ENCODE data around the gene FARP2. TPM values are rescaled to one million over a fixed set of nuclear protein-coding genes. Genes with fewer than 3 reads are reported as not detected.

The FARP2 gene
- total and polyA plus RNA-seq, 2 of the 4 experiments (the other 2 are of a cell fraction), result 17.1 to 30.8 TPM

DNA sequence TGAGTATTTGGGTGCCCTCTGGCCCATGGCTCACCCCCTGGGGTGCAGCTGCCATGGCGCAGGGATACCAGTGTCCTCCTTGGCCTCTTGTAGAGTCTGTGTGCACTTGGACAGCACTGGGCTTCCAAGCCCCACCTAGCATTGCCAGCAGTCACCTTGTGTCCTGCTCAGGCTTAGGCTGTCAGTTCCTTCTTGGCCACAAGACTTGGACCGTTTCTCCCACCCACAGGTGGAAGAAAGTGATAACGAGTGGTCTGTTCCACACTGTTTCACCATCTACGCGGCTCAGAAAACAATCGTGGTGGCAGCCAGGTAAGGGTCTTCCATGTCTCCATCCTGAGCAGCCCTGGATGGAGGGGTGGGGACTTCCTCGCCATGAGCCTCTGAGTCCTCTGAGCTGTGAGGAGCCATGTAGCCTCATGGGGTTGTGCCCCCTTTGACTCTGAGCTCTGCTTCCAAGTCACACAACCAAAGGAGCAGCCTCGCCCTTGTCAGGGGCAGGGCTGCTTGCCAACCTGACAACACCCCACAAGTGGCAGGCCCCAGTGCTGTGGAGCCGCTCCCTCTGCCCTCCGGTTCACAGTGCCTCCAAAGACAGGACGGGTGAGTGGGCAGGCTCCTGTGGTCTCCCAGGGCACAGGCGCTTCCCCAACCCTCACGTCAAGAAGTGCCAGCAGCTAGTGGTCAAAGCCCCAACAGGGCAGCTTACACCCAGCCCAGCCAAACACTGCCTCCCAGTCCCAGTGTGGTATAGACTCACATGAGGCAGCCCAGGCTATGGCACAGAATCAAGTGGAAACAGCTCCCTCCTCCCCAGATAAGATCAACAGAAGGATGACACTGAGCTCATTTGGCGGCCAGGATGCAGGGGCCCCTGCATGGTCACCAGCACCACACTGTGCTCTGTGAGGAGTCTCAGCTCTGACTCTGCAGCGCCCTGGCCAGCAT lies 133.9 kb downstream of the FARP2 start:
- H3K23ac ChIP-seq (ENCODE audit: low read depth, low read length), result no peak overlapping the region
- no peak overlapping the region for H3K4ac ChIP-seq (ENCODE audit: low read depth, low read length)
- no peak overlapping the region for H4K8ac ChIP-seq (ENCODE audit: low read depth in 2 of 2, low read length in 2 of 2)
- in situ Hi-C loops (cut with MboI; ENCODE audit: low sequenced_read_pairs) (no loop called here), intact Hi-C loops (cut with micrococcal nuclease) (no loop called here), dilution Hi-C loops (cut with HindIII; ENCODE audit: low sequenced_read_pairs, unreplicated experiment) (no loop called here)
- H2AK9ac ChIP-seq (replicated peaks; ENCODE audit: low read depth, low read length, poor library complexity), result peak overlapping the region; percentile 81
- WGBS, 2 experiments (ENCODE audit: extremely low coverage in 2 of 2, insufficient read length in 1 of 2), result 70% methylated on average over 2 of the region's 15 CpGs; no CpG with 5 or more reads in 1 of the 2 experiments
- no peak overlapping the region for H3K9ac ChIP-seq (ENCODE audit: low read depth, low read length)
- H2BK120ac ChIP-seq (ENCODE audit: low read depth, low read length), result no peak overlapping the region
- peaks cover 16% of the 10 kb centered on the region; the same call in 1 of the 2 replicates for H3K9me1 ChIP-seq (ENCODE audit: insufficient read depth, low read length)
- no TSS peak for BruUV-seq (replicated peaks)
- ATAC-seq (ENCODE audit: low read depth) (peak; percentile 30), DNase-seq (peak; percentile 16)
- peaks cover 19% of the 10 kb centered on the region for H3K36me3 ChIP-seq (ENCODE audit: control insufficient read depth, insufficient read depth, low read length)
- CTCF ChIA-PET, result no interaction called here
- H2BK15ac ChIP-seq (ENCODE audit: low read depth, low read length), result no peak overlapping the region
- no peak overlapping the region for H4K91ac ChIP-seq (ENCODE audit: insufficient read depth, low read depth, low read length)
- TF ChIP-seq MXI1 (IDR thresholded peaks at IDR 0.05; ENCODE audit: borderline replicate concordance, low read depth, low read length), result no peak
- TF ChIP-seq, protein P1, sequence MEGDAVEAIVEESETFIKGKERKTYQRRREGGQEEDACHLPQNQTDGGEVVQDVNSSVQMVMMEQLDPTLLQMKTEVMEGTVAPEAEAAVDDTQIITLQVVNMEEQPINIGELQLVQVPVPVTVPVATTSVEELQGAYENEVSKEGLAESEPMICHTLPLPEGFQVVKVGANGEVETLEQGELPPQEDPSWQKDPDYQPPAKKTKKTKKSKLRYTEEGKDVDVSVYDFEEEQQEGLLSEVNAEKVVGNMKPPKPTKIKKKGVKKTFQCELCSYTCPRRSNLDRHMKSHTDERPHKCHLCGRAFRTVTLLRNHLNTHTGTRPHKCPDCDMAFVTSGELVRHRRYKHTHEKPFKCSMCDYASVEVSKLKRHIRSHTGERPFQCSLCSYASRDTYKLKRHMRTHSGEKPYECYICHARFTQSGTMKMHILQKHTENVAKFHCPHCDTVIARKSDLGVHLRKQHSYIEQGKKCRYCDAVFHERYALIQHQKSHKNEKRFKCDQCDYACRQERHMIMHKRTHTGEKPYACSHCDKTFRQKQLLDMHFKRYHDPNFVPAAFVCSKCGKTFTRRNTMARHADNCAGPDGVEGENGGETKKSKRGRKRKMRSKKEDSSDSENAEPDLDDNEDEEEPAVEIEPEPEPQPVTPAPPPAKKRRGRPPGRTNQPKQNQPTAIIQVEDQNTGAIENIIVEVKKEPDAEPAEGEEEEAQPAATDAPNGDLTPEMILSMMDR (conservative IDR thresholded peaks at IDR 0.05; ENCODE audit: low read depth, low read length), result no peak
- TF ChIP-seq, protein P2, sequence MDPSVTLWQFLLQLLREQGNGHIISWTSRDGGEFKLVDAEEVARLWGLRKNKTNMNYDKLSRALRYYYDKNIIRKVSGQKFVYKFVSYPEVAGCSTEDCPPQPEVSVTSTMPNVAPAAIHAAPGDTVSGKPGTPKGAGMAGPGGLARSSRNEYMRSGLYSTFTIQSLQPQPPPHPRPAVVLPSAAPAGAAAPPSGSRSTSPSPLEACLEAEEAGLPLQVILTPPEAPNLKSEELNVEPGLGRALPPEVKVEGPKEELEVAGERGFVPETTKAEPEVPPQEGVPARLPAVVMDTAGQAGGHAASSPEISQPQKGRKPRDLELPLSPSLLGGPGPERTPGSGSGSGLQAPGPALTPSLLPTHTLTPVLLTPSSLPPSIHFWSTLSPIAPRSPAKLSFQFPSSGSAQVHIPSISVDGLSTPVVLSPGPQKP (IDR thresholded peaks at IDR 0.05; ENCODE audit: borderline replicate concordance, low read depth, low read length), result no peak
- TF ChIP-seq RCOR1 (IDR thresholded peaks at IDR 0.05; ENCODE audit: insufficient replicate concordance, low read length), result no peak
- TF ChIP-seq POLR2A (IDR thresholded peaks at IDR 0.05; ENCODE audit: low read depth, low read length), result no peak
- TF ChIP-seq FOS (IDR thresholded peaks at IDR 0.05; ENCODE audit: low read depth, low read length), result no peak
- TF ChIP-seq CHD1 (IDR thresholded peaks at IDR 0.05; ENCODE audit: low read depth, low read length), result no peak
- no peak for TF ChIP-seq NFE2L2 (IDR thresholded peaks at IDR 0.05; ENCODE audit: low read depth, low read length)
- no peak for TF ChIP-seq MAFK (IDR thresholded peaks at IDR 0.05; ENCODE audit: low read depth, low read length)
- H3K4me1 ChIP-seq (ENCODE audit: control insufficient read depth, insufficient read depth, low read length), result 0 out of 2 replicates have a peak, but pooled peaks cover 2% of the 10 kb centered on the region
- no peak overlapping the region for H3K14ac ChIP-seq (replicated peaks; ENCODE audit: low read depth, low read length)
- no peak overlapping the region for H3K56ac ChIP-seq (ENCODE audit: extremely low read depth, insufficient read depth, low read length)
- H2AK5ac ChIP-seq (ENCODE audit: low read depth, low read length), result no peak overlapping the region
- H3K27ac ChIP-seq (ENCODE audit: insufficient read depth, low read length), result no peak overlapping the region
- H3K79me1 ChIP-seq (ENCODE audit: low read depth in 1 of 2, low read length in 2 of 2), result peaks cover 0 to 3% of the 10 kb centered on the region in 2 experiments; a peak in 1 of 4 replicates
- no peak overlapping the region for H2AFZ ChIP-seq (replicated peaks; ENCODE audit: low read length, poor library complexity)
- H3K4me2 ChIP-seq (ENCODE audit: low read depth, low read length), result no peak overlapping the region
- H3K4me3 ChIP-seq (ENCODE audit: insufficient read depth, low read depth, low read length), result no peak overlapping the region
- H3K18ac ChIP-seq (ENCODE audit: low read depth, low read length), result no peak overlapping the region
- POLR2A ChIA-PET (ENCODE audit: unreplicated experiment), result no interaction called here
- H4K20me1 ChIP-seq (ENCODE audit: insufficient read depth, low read length), result peaks cover 3% of the 10 kb centered on the region; the same call in 1 of the 2 replicates
- no peak overlapping the region for H4K5ac ChIP-seq (ENCODE audit: low read depth, low read length)
- H3K9me3 ChIP-seq (ENCODE audit: control insufficient read depth, insufficient read depth, low read length), result no peaks in the 10 kb centered on the region
- H3K27me3 ChIP-seq (ENCODE audit: control insufficient read depth, insufficient read depth, low read length), result no peaks in the 10 kb centered on the region
- H2BK20ac ChIP-seq (ENCODE audit: low read depth, low read length), result no peak overlapping the region
- no peak overlapping the region for H2BK5ac ChIP-seq (ENCODE audit: low read depth, low read length, poor library complexity, severe bottlenecking)

Data from IMR-90 (cell line).